HCT116 (cell line): ENCODE measurements around the gene CISH. TPM values are rescaled to one million over a fixed set of nuclear protein-coding genes. Genes with fewer than 3 reads are reported as not detected.

Source experiments
- ATAC-seq: fragments of 200-7000 bp; cut with Tn5 transposase; 2 replicates; pipeline ENCODE4 v1.9.1; 2020; ENCODE audit warnings: mild to moderate bottlenecking, moderate library complexity
- BruUV-seq: library from RNA; stranded (reverse); fragments of 400-500 nt; replicated peaks from 2 replicates; lab custom pipeline; 2021; lab: Mats Ljungman, UMichigan
- CTCF ChIA-PET: fragments of 300-600 bp; sonication (Branson Sonifier 250); formaldehyde crosslinking; loops from one replicate; lab custom pipeline; 2021; ENCODE audit warnings: antibody characterized with exemption; lab: Charles Lee
- POLR2A ChIA-PET: fragments of 300-600, 350-600 bp; sonication (Branson Sonifier 250); formaldehyde crosslinking; loops from one replicate; lab custom pipeline; 2021; ENCODE audit warnings: antibody characterized with exemption; lab: Charles Lee
- RAD21 ChIA-PET, 2 experiments: fragments of 300-600 bp; sonication (Branson Sonifier 250); formaldehyde crosslinking; loops; one replicate each; lab custom pipeline; 2023; ENCODE audit warnings: low total read pairs in 2 of 2; ENCODE audit not compliant: uncharacterized antibody in 2 of 2, unreplicated experiment in 2 of 2, low non-redundant PET in 1 of 2; lab: Charles Lee
- DNase-seq: peaks from one replicate; pipeline ENCODE4 v3.0.0-alpha.2; 2010; ENCODE audit warnings: low read depth, low spot score
- H2AFZ ChIP-seq: fragments of 200-600 bp; shearing (Covaris generic), sonication (generic); 2 replicates; pipeline ENCODE4 v1.6.1; 2017; ENCODE audit warnings: low read depth, mixed run types, mixed read lengths, antibody characterized with exemption, low read length; ENCODE audit not compliant: poor library complexity, severe bottlenecking
- H3K27ac ChIP-seq: 2 replicates; pipeline ENCODE4 v1.5.1; 2012; ENCODE audit warnings: low read depth, low read length
- H3K27me3 ChIP-seq: fragments of 200-600 bp; sonication (generic); 2 replicates; pipeline ENCODE4 v1.6.1; 2016; ENCODE audit warnings: mixed run types, low read length, mixed read lengths; ENCODE audit not compliant: insufficient read depth
- H3K36me3 ChIP-seq, 2 experiments: fragments of 200-500 bp in 1 of 2; fragments of 200-600 bp in 1 of 2; sonication (Bioruptor generic) in 1 of 2; sonication (generic) in 1 of 2; 2 replicates each; pipeline versions ENCODE4 v1.5.1 to v1.6.1; 2014 to 2016; ENCODE audit warnings: low read length in 2 of 2, inconsistent platforms in 1 of 2, mixed read lengths in 1 of 2, mixed run types in 1 of 2; ENCODE audit not compliant: insufficient read depth in 2 of 2, control insufficient read depth in 1 of 2
- H3K4me1 ChIP-seq, 2 experiments: fragments of 200-600 bp in 1 of 2; sonication (generic) in 1 of 2; 2 replicates each; pipeline versions ENCODE4 v1.5.1 to v1.6.1; 2012 to 2017; ENCODE audit warnings: low read length in 2 of 2, inconsistent platforms in 1 of 2, mild to moderate bottlenecking in 1 of 2, mixed read lengths in 1 of 2, mixed run types in 1 of 2, moderate library complexity in 1 of 2; ENCODE audit not compliant: insufficient read depth in 2 of 2, control insufficient read depth in 1 of 2
- H3K4me2 ChIP-seq: fragments of 200-600 bp; sonication (generic); 2 replicates; pipeline ENCODE4 v1.6.1; 2017; ENCODE audit warnings: mixed run types, low read length, mixed read lengths
- H3K4me3 ChIP-seq, 2 experiments: fragments of 200-600 bp in 1 of 2; sonication (generic) in 1 of 2; replicated peaks in 1 of 2; 2 replicates each; pipeline ENCODE4 v1.5.1; 2011 to 2016; ENCODE audit warnings: low read length in 2 of 2, control low read depth in 1 of 2, low read depth in 1 of 2, mild to moderate bottlenecking in 1 of 2, mixed read lengths in 1 of 2, mixed run types in 1 of 2
- H3K79me2 ChIP-seq: fragments of 200-600 bp; sonication (generic); 2 replicates; pipeline ENCODE4 v1.6.1; 2017; ENCODE audit warnings: mild to moderate bottlenecking, mixed run types, low read length, moderate library complexity, mixed read lengths; ENCODE audit not compliant: insufficient read depth
- H3K9ac ChIP-seq: fragments of 200-600 bp; sonication (generic); 2 replicates; pipeline ENCODE4 v1.6.1; 2016; ENCODE audit warnings: low read length, mixed read lengths
- H3K9me2 ChIP-seq: fragments of 200-600 bp; sonication (generic), shearing (Covaris generic); 2 replicates; pipeline ENCODE4 v1.6.1; 2017; ENCODE audit warnings: mixed run types, mild to moderate bottlenecking, moderate library complexity; ENCODE audit not compliant: insufficient read depth
- H3K9me3 ChIP-seq, 2 experiments: fragments of 200-500 bp in 1 of 2; fragments of 200-600 bp in 1 of 2; sonication (Bioruptor generic) in 1 of 2; sonication (generic) in 1 of 2; 2 replicates each; pipeline ENCODE4 v1.6.1; 2014 to 2017; ENCODE audit warnings: low read length in 2 of 2, mixed read lengths in 2 of 2, inconsistent platforms in 1 of 2, low read depth in 1 of 2, mild to moderate bottlenecking in 1 of 2, mixed run types in 1 of 2, moderate library complexity in 1 of 2; ENCODE audit not compliant: control insufficient read depth in 1 of 2, insufficient read depth in 1 of 2
- H4K20me1 ChIP-seq: fragments of 200-600 bp; sonication (generic), shearing (Covaris generic); 2 replicates; pipeline ENCODE4 v1.6.1; 2017; ENCODE audit warnings: mixed run types, mild to moderate bottlenecking, moderate library complexity; ENCODE audit not compliant: insufficient read depth
- ATF3 ChIP-seq: IDR thresholded peaks from 2 replicates; pipeline ENCODE4 v1.6.1; 2012
- CEBPB ChIP-seq: IDR thresholded peaks from 2 replicates; pipeline ENCODE4 v1.6.1; 2012; ENCODE audit warnings: low read depth
- EGR1 ChIP-seq: IDR thresholded peaks from 2 replicates; pipeline ENCODE4 v1.6.1; 2012; ENCODE audit warnings: low read depth
- ELF1 ChIP-seq: IDR thresholded peaks from 2 replicates; pipeline ENCODE4 v1.6.1; 2012; ENCODE audit warnings: low read depth, borderline replicate concordance
- EZH2 ChIP-seq: fragments of 200-600 bp; sonication (generic); IDR thresholded peaks from 2 replicates; pipeline ENCODE4 v1.6.1; 2017; ENCODE audit warnings: antibody characterized with exemption, mixed run types
- EZH2phosphoT487 ChIP-seq: fragments of 200-600 bp; IDR thresholded peaks from 2 replicates; pipeline ENCODE4 v1.6.1; 2018; ENCODE audit warnings: antibody characterized with exemption, borderline replicate concordance
- MAX ChIP-seq: IDR thresholded peaks from 2 replicates; pipeline ENCODE4 v1.6.1; 2012
- POLR2A ChIP-seq: IDR thresholded peaks from 2 replicates; pipeline ENCODE4 v1.7.0; 2011; ENCODE audit warnings: borderline replicate concordance; ENCODE audit not compliant: insufficient read depth, insufficient read length; ENCODE audit errors: extremely low read depth
- POLR2AphosphoS5 ChIP-seq: IDR thresholded peaks from 2 replicates; pipeline ENCODE4 v1.6.1; 2011; ENCODE audit warnings: mild to moderate bottlenecking, low read depth, low read length, moderate library complexity
- RAD21 ChIP-seq: IDR thresholded peaks from 2 replicates; pipeline ENCODE4 v1.6.1; 2012; ENCODE audit warnings: low read depth, mild to moderate bottlenecking
- SIN3A ChIP-seq: IDR thresholded peaks from 2 replicates; pipeline ENCODE4 v1.6.1; 2012; ENCODE audit warnings: low read depth
- SP1 ChIP-seq: IDR thresholded peaks from 2 replicates; pipeline ENCODE4 v1.6.1; 2012; ENCODE audit warnings: low read depth
- SRF ChIP-seq: IDR thresholded peaks from 2 replicates; pipeline ENCODE4 v1.6.1; 2012; ENCODE audit warnings: low read depth
- YY1 ChIP-seq: IDR thresholded peaks from 2 replicates; pipeline ENCODE4 v1.6.1; 2011; ENCODE audit warnings: low read length, low read depth, moderate library complexity, mild to moderate bottlenecking; ENCODE audit not compliant: insufficient replicate concordance; ENCODE audit errors: extremely low read depth
- ZBTB33 ChIP-seq: IDR thresholded peaks from 2 replicates; pipeline ENCODE4 v1.6.1; 2011; ENCODE audit warnings: mild to moderate bottlenecking, low read length, moderate library complexity; ENCODE audit not compliant: insufficient replicate concordance; ENCODE audit errors: extremely low read depth
- ZFX ChIP-seq: fragments of 450-650 bp; IDR thresholded peaks from 2 replicates; pipeline ENCODE4 v1.6.1; 2017
- ZNF274 ChIP-seq: fragments of 200-500 bp; sonication (Bioruptor generic); IDR thresholded peaks from 2 replicates; pipeline ENCODE4 v1.6.1; 2014; ENCODE audit warnings: mild to moderate bottlenecking, low read depth, low read length, inconsistent platforms
- intact Hi-C: fragments of 100-400 bp; cut with micrococcal nuclease; formaldehyde crosslinking; loops from 2 replicates; pipeline ENCODE4 v1.10.0; 2022
- total RNA-seq: library from RNA; stranded (reverse); gene quantifications from one replicate; pipeline ENCODE4 v1.2.1, GENCODE V29; 2021; ENCODE audit not compliant: unreplicated experiment

The CISH gene
- total RNA-seq, 1 experiment from 2014 or later, result 4.5 TPM

- DNase-seq (no peak), ATAC-seq (peak; percentile 73)
- no peak for TF ChIP-seq EZH2
- TF ChIP-seq MAX, result no peak
- ChIA-PET RAD21 (no interaction called here), POLR2A (no interaction called here), CTCF (no interaction called here)
- BruUV-seq, result no TSS peak
- H3K79me2 ChIP-seq, result peaks cover 49% of the 10 kb centered on the region
- no peaks in the 10 kb centered on the region for H3K9me2 ChIP-seq
- peaks cover 12 to 38% of the 10 kb centered on the region in 2 experiments for H3K4me1 ChIP-seq
- H3K27me3 ChIP-seq, result no peaks in the 10 kb centered on the region
- peaks cover 4 to 32% of the 10 kb centered on the region in 2 experiments; a peak in 1 of 4 replicates for H3K36me3 ChIP-seq
- H3K9ac ChIP-seq, result peak overlapping the region; percentile 4
- H3K4me2 ChIP-seq, result peak overlapping the region; percentile 65
- intact Hi-C loops, result no loop called here
- H3K27ac ChIP-seq, result peak overlapping the region; percentile 3; the same call in 1 of the 2 replicates
- H2AFZ ChIP-seq, result no peak overlapping the region
- H3K9me3 ChIP-seq, result no peaks in the 10 kb centered on the region
- H3K4me3 ChIP-seq, result peak overlapping the region in 1 of 2 experiments; percentile 10; a peak in 1 of 4 replicates
- H4K20me1 ChIP-seq, result no peaks in the 10 kb centered on the region; the same call in 1 of the 2 replicates
Measured at GRCh38 chr3:50639055-50639494, 27.5 kb upstream of the CISH start.

GRCh38 chr3:50637945-50638344, 26.4 kb upstream of the CISH start:
- Histone ChIP-seq H3K9ac (no peak overlapping the region), H3K4me2 (peak overlapping the region; percentile 65), H4K20me1 (no peaks in the 10 kb centered on the region; the same call in 1 of the 2 replicates), H3K27ac (no peak overlapping the region), H3K27me3 (no peaks in the 10 kb centered on the region), H3K9me2 (no peaks in the 10 kb centered on the region), H2AFZ (no peak overlapping the region), H3K4me1 (peaks cover 12 to 42% of the 10 kb centered on the region in 2 experiments), H3K36me3 (peaks cover 0 to 29% of the 10 kb centered on the region in 2 experiments; a peak in 1 of 4 replicates), H3K4me3 (no peak overlapping the region), H3K79me2 (peaks cover 60% of the 10 kb centered on the region), H3K9me3 (no peaks in the 10 kb centered on the region)
- TF ChIP-seq RAD21 (no peak), SRF (no peak), POLR2A (no peak), YY1 (no peak), CEBPB (no peak), POLR2AphosphoS5 (no peak), EGR1 (no peak), ZFX (no peak), ELF1 (no peak), ZNF274 (no peak), ZBTB33 (no peak), ATF3 (no peak), SP1 (no peak), EZH2phosphoT487 (no peak), SIN3A (no peak)
- ChIA-PET POLR2A (no interaction called here), CTCF (interaction anchor here (0.6 to 0.8 kb wide), 2 partner anchors 15 to 26 kb away, joined by 3 read pairs; no protein-coding TSS in a partner anchor), RAD21 (no interaction called here)
- DNase-seq (no peak), ATAC-seq (no peak)
- intact Hi-C loops, result no loop called here
- no TSS peak for BruUV-seq
